ENCODE measurements around the gene PTMA. TPM values are rescaled to one million over a fixed set of nuclear protein-coding genes. Genes with fewer than 3 reads are reported as not detected.

The PTMA gene
- polyA plus RNA-seq, 1 donor: 1,252 TPM

Other genes starting within 250 kb of the PTMA start
- 541 TPM for gene NCL, start 244.0 kb upstream of the PTMA start, polyA plus RNA-seq
- 1.8 TPM for gene NMUR1, start 178.1 kb upstream of the PTMA start, polyA plus RNA-seq
- not detected for gene TEX44, start 115.7 kb upstream of the PTMA start, polyA plus RNA-seq
- 16.6 TPM for gene PDE6D, start 72.8 kb downstream of the PTMA start, polyA plus RNA-seq
- 41.9 TPM for gene COPS7B, start 77.9 kb downstream of the PTMA start, polyA plus RNA-seq
- 0.87 TPM for gene NPPC, start 217.9 kb downstream of the PTMA start, polyA plus RNA-seq